Measurements from ENCODE around the gene ZNF83.
"Not testable (repeated sequence)": the region's sequence is repeated elsewhere in the genome, so short reads cannot be mapped to it uniquely, and the experiment has no call there.

The ZNF83 gene

DNA sequence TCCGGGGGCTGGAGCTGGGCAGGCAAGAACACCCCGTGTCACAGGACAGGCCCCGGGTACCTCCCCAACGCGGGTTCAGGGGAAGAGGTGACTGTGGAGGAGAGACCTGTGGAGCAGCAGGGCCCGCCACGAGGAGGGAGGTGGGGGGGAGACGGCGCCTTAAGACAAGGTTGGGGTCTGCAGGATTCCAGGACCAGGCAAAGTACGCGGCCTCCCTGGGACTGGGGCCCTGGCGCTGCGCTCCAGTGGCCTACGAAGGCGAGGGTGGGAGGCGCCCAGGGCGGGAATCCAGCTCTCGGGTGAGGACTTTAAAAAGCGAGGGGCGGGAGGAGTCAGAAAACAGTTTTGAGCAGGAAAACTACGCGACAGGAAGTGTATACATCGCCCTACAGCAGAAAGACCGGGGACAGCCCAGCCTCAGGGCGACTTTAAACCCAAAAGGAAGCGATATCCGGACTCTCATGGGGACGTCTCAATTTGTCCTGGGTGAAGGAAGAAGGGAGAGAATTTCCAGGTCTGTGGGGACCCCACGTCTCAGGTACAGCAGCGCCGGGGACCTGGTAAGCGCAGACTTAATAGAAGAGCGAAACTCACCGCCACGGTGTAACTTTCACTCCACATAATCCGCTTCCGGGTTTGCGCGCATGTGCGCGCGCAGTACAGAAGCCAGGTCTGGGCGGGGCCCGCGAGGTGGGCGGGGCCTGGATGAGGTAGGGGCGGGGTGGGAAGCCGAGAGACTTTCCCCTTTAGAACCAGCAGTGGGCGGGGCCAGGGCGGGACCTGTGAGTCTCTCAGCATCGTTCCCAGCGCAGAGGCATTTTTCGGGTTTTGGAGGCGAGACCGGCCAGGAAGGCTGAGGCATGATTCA, at the start of gene ZNF83:
TSS of gene ZNF83 (minus strand) at position 638 of the 868 bp plus-strand sequence.
- DNase-seq, result peak; percentile 96

GRCh38 chr19:52687684-52688083, 49.5 kb upstream of the ZNF83 start:
- no peak for DNase-seq

- DNase-seq, result no peak
Measured at GRCh38 chr19:52685811-52686210, 47.7 kb upstream of the ZNF83 start.

DNA sequence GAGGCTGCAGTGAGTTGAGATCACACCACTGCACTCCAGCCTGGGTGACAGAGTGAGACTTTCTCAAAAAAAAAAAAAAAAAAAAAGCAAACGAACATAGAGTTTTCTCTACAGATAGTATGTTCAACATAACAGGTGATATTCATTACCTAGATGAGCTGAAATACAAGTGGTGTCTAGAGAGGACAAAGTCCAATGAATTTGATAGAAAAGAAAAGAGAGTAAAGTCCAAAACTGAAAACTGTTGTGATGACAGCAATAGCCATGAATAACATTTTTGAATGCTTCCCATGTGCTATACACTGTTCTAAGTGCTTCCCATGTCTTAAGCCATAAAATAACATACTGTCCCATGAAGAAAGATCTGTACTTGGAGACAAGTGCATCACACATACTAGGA, 43.1 kb upstream of the ZNF83 start:
- not testable (repeated sequence) for DNase-seq

- DNase-seq, result no peak
Measured at GRCh38 chr19:52679598-52679997, 41.4 kb upstream of the ZNF83 start.

GRCh38 chr19:52675239-52675638, 37.1 kb upstream of the ZNF83 start:
- not testable (repeated sequence) for DNase-seq

DNA sequence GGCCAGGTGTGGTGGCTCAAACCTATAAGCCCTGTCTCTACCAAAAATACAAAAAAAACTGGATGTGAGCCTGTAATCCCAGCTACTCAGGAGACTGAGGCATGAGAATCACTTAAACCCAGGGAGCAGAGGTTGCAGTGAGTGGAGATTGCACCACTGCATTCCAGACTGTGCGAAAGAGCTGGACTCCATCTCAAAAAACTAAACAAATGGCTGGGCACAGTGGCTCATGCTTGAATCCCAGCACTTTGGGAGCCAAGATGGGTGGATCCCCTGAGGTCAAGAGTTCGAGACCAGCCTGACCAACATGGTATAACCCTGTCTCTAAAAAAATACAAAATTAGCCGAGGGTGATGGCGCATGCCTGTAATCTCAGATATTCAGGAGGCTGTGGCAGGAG, 34.9 kb upstream of the ZNF83 start:
- no peak for DNase-seq

- DNase-seq, result no peak
Measured at GRCh38 chr19:52670046-52670445, 31.9 kb upstream of the ZNF83 start.

- no peak for DNase-seq
Measured at GRCh38 chr19:52669586-52669985, 31.4 kb upstream of the ZNF83 start.

DNA sequence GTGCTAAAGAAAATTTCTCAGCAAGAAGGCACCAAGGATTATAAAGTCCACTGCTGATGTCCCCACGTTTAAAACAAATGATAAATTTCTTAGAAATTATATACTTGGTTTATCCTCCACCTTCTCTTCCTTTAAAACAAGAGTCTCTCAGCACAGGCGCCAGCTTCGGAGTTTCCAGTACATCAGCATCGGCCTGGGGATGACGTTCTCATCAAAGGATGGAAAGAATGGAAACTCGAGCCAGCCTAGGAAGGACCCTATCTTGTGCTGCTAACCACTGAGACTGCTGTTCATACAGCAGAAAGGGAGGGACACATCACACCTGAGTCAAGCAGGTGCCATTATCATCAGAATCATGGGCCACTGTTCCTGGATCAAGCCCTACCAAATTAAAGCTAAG, 29.8 kb upstream of the ZNF83 start:
- DNase-seq, result no peak

DNA sequence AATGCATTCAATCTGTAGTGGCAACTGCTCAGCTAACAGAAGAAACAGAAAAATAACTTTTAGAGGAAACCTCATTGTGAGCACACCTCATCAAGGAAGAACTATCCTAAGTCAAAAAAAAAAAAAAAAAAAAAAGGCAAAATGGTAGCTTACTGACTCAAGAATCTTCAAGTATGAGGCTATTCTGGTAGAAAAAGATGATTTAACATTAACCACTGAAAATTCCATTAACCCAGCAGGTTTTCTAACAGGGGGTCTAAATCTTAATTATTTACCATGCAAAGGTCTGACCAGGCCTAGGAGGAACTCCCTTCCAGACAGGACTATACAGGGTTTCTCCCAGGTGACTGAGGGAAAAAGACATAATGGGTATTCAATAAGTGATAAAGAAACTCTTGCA, 28.4 kb upstream of the ZNF83 start:
- no peak for DNase-seq

DNA sequence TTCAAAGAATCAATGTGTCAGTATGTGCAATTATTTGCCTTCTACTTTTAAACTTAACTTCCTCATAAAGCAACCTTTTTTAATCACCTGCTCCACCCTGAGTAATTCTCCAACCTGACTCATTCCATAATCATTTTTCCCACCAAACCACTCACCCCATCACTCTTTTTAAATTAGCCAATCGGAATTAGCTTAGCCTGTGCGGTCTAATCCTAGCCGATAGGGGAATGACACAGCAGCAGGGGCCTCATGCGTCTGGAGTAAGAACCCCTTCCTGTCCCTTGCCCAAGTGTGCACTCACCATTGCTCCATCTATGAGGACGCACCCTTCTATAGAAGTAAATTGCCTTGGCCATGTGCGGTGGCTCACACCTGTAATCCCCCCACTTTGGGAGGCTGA, 27.4 kb upstream of the ZNF83 start:
- DNase-seq, result no peak

GRCh38 chr19:52665027-52665426, 26.9 kb upstream of the ZNF83 start:
- DNase-seq, result no peak

DNA sequence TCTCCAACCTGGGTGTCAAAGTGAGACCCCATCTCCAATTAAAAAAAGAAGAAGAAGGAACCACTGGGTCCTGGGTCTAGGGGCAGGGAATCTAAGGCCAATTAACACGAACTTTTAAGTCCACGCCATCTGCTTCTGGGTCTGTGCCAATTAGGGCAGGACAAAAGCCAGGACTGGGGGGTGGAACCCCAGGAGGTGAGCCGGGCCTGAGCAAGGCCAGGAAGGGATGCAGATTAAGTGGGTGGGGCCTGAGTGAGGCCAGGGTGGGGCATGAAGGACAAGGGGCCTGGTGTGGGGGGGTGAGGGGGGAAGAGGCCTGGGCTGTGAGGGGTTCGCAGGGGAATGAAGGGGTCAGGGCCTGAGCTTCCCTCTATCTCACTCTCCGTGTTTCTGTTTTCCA, 26.3 kb upstream of the ZNF83 start:
- DNase-seq, result no peak

DNA sequence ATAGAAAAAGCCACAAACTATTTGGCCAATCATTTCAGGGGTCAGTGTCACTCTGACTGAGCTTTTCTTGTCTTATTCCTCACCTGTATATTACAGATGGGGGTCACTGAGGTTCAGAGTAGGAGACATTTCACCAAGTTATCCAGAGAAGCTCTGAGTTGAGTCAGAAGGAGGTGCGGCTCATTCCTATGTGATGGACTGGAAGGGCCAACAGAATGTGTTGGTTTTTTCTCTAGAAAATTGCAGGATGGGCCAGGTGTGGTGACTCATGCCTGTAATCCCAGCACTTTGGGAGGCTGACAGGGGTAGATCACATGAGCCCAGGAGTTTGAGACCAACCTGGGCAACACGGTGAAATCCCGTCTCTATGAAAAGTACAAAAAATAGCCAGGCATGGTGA, 24.5 kb upstream of the ZNF83 start:
- no peak for DNase-seq

DNA sequence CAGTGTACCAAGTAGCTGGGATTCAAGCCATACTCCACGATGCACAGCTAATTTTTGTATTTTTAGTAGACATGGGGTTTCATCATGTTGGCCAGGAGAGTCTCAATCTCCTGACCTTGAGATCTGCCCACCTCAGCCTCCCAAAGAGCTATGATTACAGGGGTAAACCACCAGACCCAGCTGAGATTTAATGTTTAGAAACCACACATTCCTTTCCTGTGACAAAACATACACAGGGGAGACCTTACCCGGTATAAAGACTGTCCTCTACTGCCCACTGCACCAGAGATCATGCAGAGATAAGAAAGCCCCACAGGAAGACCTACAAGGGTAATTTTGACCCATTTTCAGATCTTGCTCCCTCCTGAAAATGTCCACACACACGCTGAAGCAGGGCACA, 22.8 kb upstream of the ZNF83 start:
- no peak for DNase-seq

DNA sequence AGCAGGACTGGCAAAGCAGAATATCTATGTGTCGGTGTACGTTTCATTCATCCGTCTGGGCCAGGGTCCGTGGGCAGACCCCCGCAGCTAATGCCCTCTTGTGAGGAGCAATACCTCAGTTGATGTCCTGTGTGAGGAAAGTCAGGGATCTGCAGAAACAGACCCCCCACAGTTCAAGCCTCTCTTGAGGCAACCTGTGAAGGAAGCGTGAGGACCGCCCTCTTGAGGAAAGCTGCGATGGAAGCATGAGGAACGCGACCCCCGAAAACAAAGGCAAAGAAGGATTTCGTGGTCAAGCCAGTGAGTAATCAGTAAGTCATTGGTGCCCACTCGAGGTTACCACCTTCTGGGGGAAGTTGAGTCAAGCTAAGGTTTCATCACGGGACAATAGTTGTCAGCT, 20.9 kb upstream of the ZNF83 start:
- DNase-seq, result no peak

- no peak for DNase-seq
Measured at GRCh38 chr19:52658595-52658994, 20.4 kb upstream of the ZNF83 start.

DNA sequence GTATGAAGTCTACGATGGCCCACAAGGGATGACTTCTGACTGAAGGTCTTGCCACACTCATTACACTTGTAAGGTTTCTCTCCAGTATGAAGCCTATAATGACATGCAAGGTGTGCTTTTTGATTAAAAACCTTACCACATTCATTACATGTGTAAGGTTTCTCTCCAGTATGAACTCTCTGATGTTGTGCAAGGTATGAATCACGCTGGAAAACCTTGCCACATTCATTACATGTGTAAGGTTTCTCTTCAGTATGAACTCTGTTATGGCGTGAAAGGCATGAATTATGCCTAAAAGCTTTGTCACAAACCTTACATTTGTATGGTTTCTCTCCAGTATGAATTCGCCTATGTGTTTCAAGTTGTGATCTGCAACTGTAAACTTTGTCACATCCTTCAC, 15.0 kb upstream of the ZNF83 start:
- DNase-seq, result no peak

GRCh38 chr19:52651956-52652355, 13.8 kb upstream of the ZNF83 start:
- DNase-seq, result no peak

- no peak for DNase-seq
Measured at GRCh38 chr19:52648336-52649016, 10.3 kb upstream of the ZNF83 start.

DNA sequence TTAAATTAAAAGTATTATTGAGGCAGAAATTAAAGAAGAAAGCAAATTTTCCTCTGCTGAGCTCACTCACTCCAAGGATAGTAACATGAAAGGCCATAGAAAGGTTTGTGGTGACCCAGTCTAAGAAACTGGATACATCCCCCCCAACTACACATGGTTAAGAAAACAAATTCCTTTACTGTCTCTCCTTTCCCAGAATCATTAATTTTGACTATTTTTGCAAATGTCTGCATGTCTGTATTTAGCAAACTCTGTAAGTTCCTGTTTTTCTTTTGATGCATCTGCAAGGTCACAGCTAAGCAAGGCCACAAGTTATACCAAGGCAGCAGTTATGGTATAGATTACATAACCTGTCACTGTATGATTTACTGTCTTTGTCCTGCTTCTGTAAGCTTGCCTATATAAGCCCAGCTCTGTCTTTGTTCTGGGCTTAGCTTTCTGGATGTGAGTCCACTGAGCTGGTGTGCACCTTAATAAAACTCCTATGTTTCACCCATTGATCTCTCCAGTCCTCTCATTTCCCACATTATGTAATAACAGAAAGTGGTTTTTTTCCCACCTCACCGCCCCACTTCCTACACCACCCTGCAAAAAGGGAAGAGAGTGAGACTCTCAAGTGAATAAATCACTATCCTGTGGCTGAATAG, 8.5 kb upstream of the ZNF83 start:
- no peak for DNase-seq

DNA sequence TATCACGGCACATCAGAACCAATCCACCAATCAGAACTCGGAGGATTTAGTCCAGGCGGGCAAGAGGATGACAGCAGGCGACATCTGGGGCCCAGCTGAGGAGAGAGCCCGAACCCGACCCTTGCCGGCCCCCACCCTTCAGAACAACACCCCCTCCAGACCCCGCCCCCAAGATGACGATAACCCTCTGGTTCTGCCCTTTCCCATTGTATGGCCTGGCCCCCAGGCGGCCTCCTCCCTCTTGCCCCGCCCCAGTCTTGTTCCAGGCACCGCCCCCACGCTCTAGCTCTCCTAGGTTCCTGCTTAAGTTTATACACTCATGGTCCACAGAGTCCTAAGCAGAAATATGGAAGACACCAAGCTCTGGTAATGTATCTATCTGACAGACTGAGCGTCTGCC, 2.8 kb upstream of the ZNF83 start:
- DNase-seq, result no peak

DNA sequence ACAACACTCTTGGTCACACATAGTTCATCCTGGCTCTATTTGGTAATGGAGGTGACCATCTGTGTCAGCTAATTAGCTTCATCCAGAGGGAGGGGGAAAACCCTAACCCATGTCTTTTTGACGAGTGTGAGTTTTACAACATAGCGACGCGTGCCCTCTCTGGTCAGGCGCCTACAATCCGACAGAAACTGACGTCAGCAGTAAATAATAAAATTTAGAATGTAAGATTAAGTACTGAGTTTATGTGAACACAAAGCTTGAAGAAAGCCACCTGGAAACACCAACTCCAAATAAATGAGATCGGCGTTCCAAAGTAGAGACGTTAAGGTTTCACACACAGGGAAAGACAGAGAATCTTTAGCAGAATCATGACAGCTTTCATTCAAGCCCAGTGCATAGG, 1.8 kb upstream of the ZNF83 start:
- no peak for DNase-seq

Data from activated effector memory CD4-positive, alpha-beta T cell treated with anti-CD3 and anti-CD28 coated beads, Interleukin-2, amount 50 U/mL, for 16 hours (primary cell).